GM12878 (cell line): ENCODE measurements around the gene ZNF776. TPM values are rescaled to one million over a fixed set of nuclear protein-coding genes. Genes with fewer than 3 reads are reported as not detected.

ENCODE experiments used
- ATAC-seq: fragments of 200-7000 bp; cut with Tn5 transposase; 3 replicates; pipeline ENCODE4 v1.9.1; 2020; ENCODE audit warnings: mild to moderate bottlenecking, moderate library complexity
- BruUV-seq: library from RNA; stranded (reverse); fragments of 400-500 nt; replicated peaks from 2 replicates; lab custom pipeline; 2021; lab: Mats Ljungman, UMichigan
- CTCF ChIA-PET: fragments of 300-600 bp; sonication (Branson Sonifier 250); formaldehyde crosslinking; extraction: SDS; loops from one replicate; lab custom pipeline; 2021; ENCODE audit warnings: inconsistent platforms; lab: Yijun Ruan, JAX
- POLR2A ChIA-PET: fragments of 350-600 bp; formaldehyde crosslinking; extraction: SDS; loops from one replicate; lab custom pipeline; 2021; ENCODE audit warnings: inconsistent platforms; lab: Charles Lee
- RAD21 ChIA-PET: fragments of 300-600 bp; sonication (Branson Sonifier 250); formaldehyde crosslinking; loops from one replicate; lab custom pipeline; 2023; ENCODE audit warnings: antibody characterized with exemption; ENCODE audit not compliant: unreplicated experiment; lab: Charles Lee
- SMC1A ChIA-PET: fragments of 300-600 bp; sonication (Branson Sonifier 250); formaldehyde crosslinking; loops from one replicate; lab custom pipeline; 2023; ENCODE audit not compliant: unreplicated experiment, uncharacterized antibody; lab: Charles Lee
- DNase-seq: peaks from one replicate; pipeline ENCODE4 v3.0.0-alpha.2; 2011; ENCODE audit warnings: low read depth, low spot score
- FAIRE-seq: peaks from 3 replicates; lab custom pipeline; 2011; peaks lifted over from hg19 to GRCh38; lab: Jason Lieb, UNC
- H2AFZ ChIP-seq: 2 replicates; pipeline ENCODE4 v1.6.0; 2011; ENCODE audit warnings: low read depth, low read length, control low read depth; ENCODE audit not compliant: control insufficient read depth
- H3K27ac ChIP-seq: 2 replicates; pipeline ENCODE4 v1.5.1; 2011; ENCODE audit warnings: control low read depth; ENCODE audit not compliant: control insufficient read depth, insufficient read depth
- H3K27me3 ChIP-seq, 2 experiments: replicated peaks in 1 of 2; 2 replicates each; pipeline versions ENCODE4 v1.6.0 to v1.6.1; 2011; ENCODE audit warnings: low read length in 1 of 2; ENCODE audit not compliant: control insufficient read depth in 2 of 2, insufficient read depth in 2 of 2
- H3K36me3 ChIP-seq, 2 experiments: 2 replicates each; pipeline ENCODE4 v1.5.1; 2011; ENCODE audit warnings: low read length in 1 of 2; ENCODE audit not compliant: control insufficient read depth in 2 of 2, insufficient read depth in 2 of 2
- H3K4me1 ChIP-seq: 2 replicates; pipeline ENCODE4 v1.6.1; 2011; ENCODE audit warnings: mild to moderate bottlenecking, low read length, moderate library complexity, mixed read lengths; ENCODE audit not compliant: control insufficient read depth, insufficient read depth
- H3K4me2 ChIP-seq: 2 replicates; pipeline ENCODE4 v1.6.0; 2011; ENCODE audit warnings: control low read depth; ENCODE audit not compliant: control insufficient read depth, insufficient read depth
- H3K4me3 ChIP-seq: fragments of 200-600 bp; sonication (generic); 2 replicates; pipeline ENCODE4 v1.5.1; 2016
- H3K79me2 ChIP-seq: 2 replicates; pipeline ENCODE4 v1.6.0; 2011; ENCODE audit warnings: low read length; ENCODE audit not compliant: control insufficient read depth, insufficient read depth
- H3K9ac ChIP-seq: 2 replicates; pipeline ENCODE4 v1.8.0; 2011; ENCODE audit warnings: low read length, control low read depth, mixed read lengths; ENCODE audit not compliant: control insufficient read depth, insufficient read depth
- H3K9me3 ChIP-seq: replicated peaks from 3 replicates; pipeline ENCODE4 v1.5.1; 2011; ENCODE audit warnings: mild to moderate bottlenecking, low read length; ENCODE audit not compliant: control insufficient read depth, insufficient read depth
- H4K20me1 ChIP-seq: 2 replicates; pipeline ENCODE4 v1.6.0; 2011; ENCODE audit not compliant: control insufficient read depth, insufficient read depth
- CEBPB ChIP-seq, 2 experiments: fragments of 150-350 bp in 1 of 2; IDR thresholded peaks; 2 replicates each; pipeline ENCODE4 v1.6.1; 2012 to 2014; ENCODE audit warnings: low read depth in 2 of 2, low read length in 2 of 2, borderline replicate concordance in 1 of 2, inconsistent platforms in 1 of 2
- KLF5 ChIP-seq: fragments of 450-650 bp; IDR thresholded peaks from 2 replicates; pipeline ENCODE4 v1.6.1; 2014; ENCODE audit warnings: mild to moderate bottlenecking; ENCODE audit not compliant: partially characterized antibody
- MXI1 ChIP-seq: fragments of 150-350 bp; IDR thresholded peaks from 2 replicates; pipeline ENCODE4 v1.6.1; 2011; ENCODE audit warnings: low read depth, mild to moderate bottlenecking, inconsistent platforms, low read length, improper control_type of control experiment
- POLR2AphosphoS5 ChIP-seq: IDR thresholded peaks from 2 replicates; pipeline ENCODE4 v1.6.1; 2011; ENCODE audit warnings: mild to moderate bottlenecking, low read length, inconsistent platforms
- POU2F2 ChIP-seq: IDR thresholded peaks from 3 replicates; pipeline ENCODE4 v1.6.1; 2011; ENCODE audit warnings: low read depth, mild to moderate bottlenecking, low read length, borderline replicate concordance
- RELA ChIP-seq: fragments of 450-650 bp; IDR thresholded peaks from 2 replicates; pipeline ENCODE4 v1.8.0; 2014; ENCODE audit warnings: borderline replicate concordance; ENCODE audit not compliant: partially characterized antibody
- SUZ12 ChIP-seq: fragments of 200-600 bp; sonication (generic); IDR thresholded peaks from one replicate; pipeline ENCODE4 v1.6.1; 2018; ENCODE audit warnings: antibody characterized with exemption, mild to moderate bottlenecking; ENCODE audit not compliant: unreplicated experiment
- TBL1XR1 ChIP-seq: IDR thresholded peaks from 2 replicates; pipeline ENCODE4 v1.6.1; 2012; ENCODE audit warnings: low read depth, low read length, improper control_type of control experiment
- WGBS: methylation state at CpG from one replicate; pipeline ENCODE4 v1.1.6; 2016; ENCODE audit warnings: low lambda C conversion rate; ENCODE audit not compliant: insufficient replicate concordance, insufficient coverage; ENCODE audit errors: missing lambda C conversion rate; 5-methylcytosine and 5-hydroxymethylcytosine counted together
- in situ Hi-C: fragments of 300-500 bp; cut with MboI; formaldehyde crosslinking; loops from 9 replicates; pipeline ENCODE4 v1.14.3; 2018; ENCODE audit warnings: mixed read lengths
- intact Hi-C: fragments of 100-400 bp; cut with micrococcal nuclease; formaldehyde crosslinking; loops from one replicate; pipeline ENCODE4 v1.14.2; 2022; ENCODE audit not compliant: unreplicated experiment
- polyA plus RNA-seq, 11 experiments: library from polyadenylated mRNA; depleted of rRNA in 4 of 11; unstranded in 6 of 11; stranded (reverse) in 5 of 11; fragments of >200 nt; fragmentation: Nextera tagmentation in 4 of 11; fragmentation: Illumina TruSeq in 1 of 11; extraction: Ambion mirVana in 4 of 11; extraction: Trizol in 1 of 11; gene quantifications; 1 replicate in 1 of 11; 2 replicates in 10 of 11; pipeline versions ENCODE4 v1.2.1 to v1.2.3, GENCODE V29; 2011 to 2016; ENCODE audit warnings: inconsistent platforms in 2 of 11, missing spikeins in 2 of 11, low read depth in 1 of 11
- total RNA-seq, 4 experiments: library from RNA; depleted of rRNA in 3 of 4; stranded (reverse); fragments of >200 nt in 3 of 4; fragmentation: Illumina TruSeq in 1 of 4; extraction: Trizol in 1 of 4; gene quantifications; 2 replicates each; pipeline versions ENCODE4 v1.2.1 to v1.2.3, GENCODE V29; 2013 to 2021
- TF ChIP-seq, protein P1 (sequence below): fragments of 150-350 bp; IDR thresholded peaks from 2 replicates; pipeline ENCODE4 v1.6.1; 2016; ENCODE audit warnings: low read depth, low read length
- TF ChIP-seq, protein P2 (sequence below): IDR thresholded peaks from 2 replicates; pipeline ENCODE4 v1.6.1; 2012; ENCODE audit warnings: low read depth, low read length, improper control_type of control experiment
- TF ChIP-seq, protein P3 (sequence below): IDR thresholded peaks from 2 replicates; pipeline ENCODE4 v1.6.1; 2012; ENCODE audit warnings: low read length, inconsistent platforms

ZNF776 gene
- total and polyA plus RNA-seq, 10 of the 15 experiments (the other 5 are each of a cell fraction or from before 2014, with no cell fraction given) = 1.9 to 16.3 (median 11.7) TPM

DNA sequence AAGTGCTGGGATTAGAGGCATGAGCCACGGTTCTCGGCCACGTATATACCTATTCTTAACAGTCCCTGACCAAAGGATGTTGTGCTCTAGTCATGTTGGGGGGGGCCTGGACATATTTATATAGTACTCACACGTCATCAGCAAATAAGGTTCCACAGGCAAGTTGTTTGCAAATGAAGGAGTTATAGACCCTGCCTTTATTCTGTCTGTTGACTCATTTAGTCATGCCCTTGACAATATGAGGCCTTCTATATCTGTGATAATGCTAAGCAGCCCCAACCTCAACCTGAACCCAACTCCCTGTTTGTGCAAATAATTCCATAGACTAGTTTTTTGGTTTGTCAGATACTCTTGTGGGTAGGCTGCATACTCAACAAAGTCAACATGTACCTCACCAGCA lies 31.7 kb downstream of the ZNF776 start (continued):
- TF ChIP-seq, protein P1, sequence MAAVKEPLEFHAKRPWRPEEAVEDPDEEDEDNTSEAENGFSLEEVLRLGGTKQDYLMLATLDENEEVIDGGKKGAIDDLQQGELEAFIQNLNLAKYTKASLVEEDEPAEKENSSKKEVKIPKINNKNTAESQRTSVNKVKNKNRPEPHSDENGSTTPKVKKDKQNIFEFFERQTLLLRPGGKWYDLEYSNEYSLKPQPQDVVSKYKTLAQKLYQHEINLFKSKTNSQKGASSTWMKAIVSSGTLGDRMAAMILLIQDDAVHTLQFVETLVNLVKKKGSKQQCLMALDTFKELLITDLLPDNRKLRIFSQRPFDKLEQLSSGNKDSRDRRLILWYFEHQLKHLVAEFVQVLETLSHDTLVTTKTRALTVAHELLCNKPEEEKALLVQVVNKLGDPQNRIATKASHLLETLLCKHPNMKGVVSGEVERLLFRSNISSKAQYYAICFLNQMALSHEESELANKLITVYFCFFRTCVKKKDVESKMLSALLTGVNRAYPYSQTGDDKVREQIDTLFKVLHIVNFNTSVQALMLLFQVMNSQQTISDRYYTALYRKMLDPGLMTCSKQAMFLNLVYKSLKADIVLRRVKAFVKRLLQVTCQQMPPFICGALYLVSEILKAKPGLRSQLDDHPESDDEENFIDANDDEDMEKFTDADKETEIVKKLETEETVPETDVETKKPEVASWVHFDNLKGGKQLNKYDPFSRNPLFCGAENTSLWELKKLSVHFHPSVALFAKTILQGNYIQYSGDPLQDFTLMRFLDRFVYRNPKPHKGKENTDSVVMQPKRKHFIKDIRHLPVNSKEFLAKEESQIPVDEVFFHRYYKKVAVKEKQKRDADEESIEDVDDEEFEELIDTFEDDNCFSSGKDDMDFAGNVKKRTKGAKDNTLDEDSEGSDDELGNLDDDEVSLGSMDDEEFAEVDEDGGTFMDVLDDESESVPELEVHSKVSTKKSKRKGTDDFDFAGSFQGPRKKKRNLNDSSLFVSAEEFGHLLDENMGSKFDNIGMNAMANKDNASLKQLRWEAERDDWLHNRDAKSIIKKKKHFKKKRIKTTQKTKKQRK = no peak
- no peak for TF ChIP-seq CEBPB (IDR thresholded peaks at IDR 0.05; ENCODE audit: borderline replicate concordance in 1 of 2, low read depth in 2 of 2, low read length in 2 of 2)
- TF ChIP-seq SUZ12 = no peak
- TF ChIP-seq POU2F2 = no peak
- no peak for TF ChIP-seq TBL1XR1
- TF ChIP-seq, protein P2, sequence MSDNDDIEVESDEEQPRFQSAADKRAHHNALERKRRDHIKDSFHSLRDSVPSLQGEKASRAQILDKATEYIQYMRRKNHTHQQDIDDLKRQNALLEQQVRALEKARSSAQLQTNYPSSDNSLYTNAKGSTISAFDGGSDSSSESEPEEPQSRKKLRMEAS = no peak
- TF ChIP-seq RELA = no peak

DNA sequence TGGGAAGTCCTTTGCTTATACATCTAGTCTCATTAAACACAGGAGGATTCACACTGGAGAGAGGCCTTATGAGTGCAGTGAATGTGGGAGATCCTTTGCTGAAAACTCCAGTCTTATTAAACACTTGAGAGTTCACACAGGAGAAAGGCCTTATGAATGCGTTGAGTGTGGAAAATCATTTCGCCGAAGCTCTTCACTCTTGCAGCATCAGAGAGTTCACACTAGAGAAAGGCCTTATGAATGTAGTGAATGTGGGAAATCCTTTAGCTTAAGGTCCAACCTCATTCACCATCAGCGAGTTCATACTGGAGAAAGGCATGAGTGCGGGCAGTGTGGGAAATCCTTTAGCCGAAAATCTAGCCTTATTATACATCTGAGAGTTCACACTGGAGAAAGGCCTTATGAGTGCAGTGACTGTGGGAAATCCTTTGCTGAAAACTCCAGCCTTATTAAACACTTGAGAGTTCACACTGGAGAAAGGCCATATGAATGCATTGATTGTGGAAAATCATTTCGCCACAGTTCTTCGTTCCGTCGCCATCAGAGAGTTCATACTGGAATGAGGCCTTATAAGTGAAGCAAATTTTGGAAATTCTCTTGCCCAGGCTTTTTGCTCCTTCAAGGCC lies 32.7 kb downstream of the ZNF776 start:
- Histone ChIP-seq H3K4me3 (no peak overlapping the region), H3K9ac (no peak overlapping the region), H4K20me1 (no peaks in the 10 kb centered on the region), H3K27me3 (no peaks in the 10 kb centered on the region), H3K4me2 (no peak overlapping the region), H3K27ac (no peak overlapping the region), H3K9me3 (peaks cover 58% of the 10 kb centered on the region), H3K4me1 (peaks cover 6% of the 10 kb centered on the region), H3K36me3 (peaks cover 21 to 26% of the 10 kb centered on the region in 2 experiments), H2AFZ (no peak overlapping the region), H3K79me2 (peaks cover 21% of the 10 kb centered on the region)
- ChIA-PET SMC1A (no interaction called here), POLR2A (no interaction called here), RAD21 (no interaction called here), CTCF (no interaction called here)
- intact Hi-C loops = no loop called here
- ATAC-seq (no peak), DNase-seq (no peak), FAIRE-seq (no peak)
- 97% methylated on average over 10 of the region's 10 CpGs for WGBS
- in situ Hi-C loops = no loop called here
- TF ChIP-seq MXI1 = no peak
- 0 out of 2 replicates have a peak, but pooled peaks have one; percentile 47 for TF ChIP-seq POLR2AphosphoS5
- peak; percentile 56 for TF ChIP-seq KLF5
- TF ChIP-seq, protein P3, sequence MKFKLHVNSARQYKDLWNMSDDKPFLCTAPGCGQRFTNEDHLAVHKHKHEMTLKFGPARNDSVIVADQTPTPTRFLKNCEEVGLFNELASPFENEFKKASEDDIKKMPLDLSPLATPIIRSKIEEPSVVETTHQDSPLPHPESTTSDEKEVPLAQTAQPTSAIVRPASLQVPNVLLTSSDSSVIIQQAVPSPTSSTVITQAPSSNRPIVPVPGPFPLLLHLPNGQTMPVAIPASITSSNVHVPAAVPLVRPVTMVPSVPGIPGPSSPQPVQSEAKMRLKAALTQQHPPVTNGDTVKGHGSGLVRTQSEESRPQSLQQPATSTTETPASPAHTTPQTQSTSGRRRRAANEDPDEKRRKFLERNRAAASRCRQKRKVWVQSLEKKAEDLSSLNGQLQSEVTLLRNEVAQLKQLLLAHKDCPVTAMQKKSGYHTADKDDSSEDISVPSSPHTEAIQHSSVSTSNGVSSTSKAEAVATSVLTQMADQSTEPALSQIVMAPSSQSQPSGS = no peak
- no peak for TF ChIP-seq CEBPB (IDR thresholded peaks at IDR 0.05; ENCODE audit: borderline replicate concordance in 1 of 2, low read depth in 2 of 2, low read length in 2 of 2)
- BruUV-seq = TSS peak; percentile 30
